Neuronal stem cell (in vitro differentiated cells): ENCODE results near the gene GSTM4.
A peak's percentile ranks its signal among the peaks of the same experiment; 100 is the strongest.

Source experiments
- DNase-seq: peaks from one replicate; pipeline ENCODE4 v3.0.0-alpha.2; 2013; ENCODE audit warnings: low spot score
- H2AFZ ChIP-seq: one replicate; pipeline ENCODE4 v1.6.1; 2013; ENCODE audit warnings: mild to moderate bottlenecking, low read length, inconsistent platforms
- H2AK5ac ChIP-seq: 2 replicates; pipeline ENCODE4 v1.6.1; 2013; ENCODE audit warnings: low read depth, mild to moderate bottlenecking, inconsistent platforms, low read length, moderate library complexity, mixed read lengths
- H2BK120ac ChIP-seq: 2 replicates; pipeline ENCODE4 v1.6.1; 2013; ENCODE audit warnings: low read depth, mild to moderate bottlenecking, inconsistent platforms, low read length, moderate library complexity, mixed read lengths
- H2BK12ac ChIP-seq: one replicate; pipeline ENCODE4 v1.6.1; 2013; ENCODE audit warnings: low read length, inconsistent platforms
- H2BK15ac ChIP-seq: 2 replicates; pipeline ENCODE4 v1.6.1; 2013; ENCODE audit warnings: mild to moderate bottlenecking, low read length, inconsistent platforms, mixed read lengths
- H2BK5ac ChIP-seq: one replicate; pipeline ENCODE4 v1.6.1; 2013; ENCODE audit warnings: inconsistent platforms, mild to moderate bottlenecking, low read length, moderate library complexity
- H3K14ac ChIP-seq: one replicate; pipeline ENCODE4 v1.6.1; 2013; ENCODE audit warnings: low read length, inconsistent platforms
- H3K18ac ChIP-seq: 2 replicates; pipeline ENCODE4 v1.6.1; 2013; ENCODE audit warnings: low read length, inconsistent platforms
- H3K23ac ChIP-seq: 2 replicates; pipeline ENCODE4 v1.6.1; 2013; ENCODE audit warnings: low read depth, mild to moderate bottlenecking, mixed read lengths, low read length, inconsistent platforms; ENCODE audit not compliant: poor library complexity
- H3K27ac ChIP-seq: replicated peaks from 3 replicates; pipeline ENCODE4 v1.5.1; 2013; ENCODE audit warnings: low read length, inconsistent platforms
- H3K27me3 ChIP-seq, 3 experiments: 2 replicates each; pipeline ENCODE4 v1.6.1; 2013; ENCODE audit warnings: low read length in 3 of 3, mild to moderate bottlenecking in 2 of 3, inconsistent platforms in 1 of 3, low read depth in 1 of 3, mixed read lengths in 1 of 3, moderate library complexity in 1 of 3; ENCODE audit not compliant: control insufficient read depth in 3 of 3, insufficient read depth in 3 of 3
- H3K36me3 ChIP-seq, 2 donors: replicated peaks in 1 of 2; 2 replicates each; pipeline ENCODE4 v1.6.1; 2013; ENCODE audit warnings: low read length in 2 of 2; ENCODE audit not compliant: control insufficient read depth in 2 of 2, insufficient read depth in 2 of 2
- H3K4ac ChIP-seq: 2 replicates; pipeline ENCODE4 v1.6.1; 2013; ENCODE audit warnings: inconsistent platforms, mild to moderate bottlenecking, low read length, moderate library complexity
- H3K4me1 ChIP-seq, 2 donors: 1 replicate in 1 of 2; 2 replicates in 1 of 2; pipeline ENCODE4 v1.6.1; 2013; ENCODE audit warnings: low read length in 2 of 2, low read depth in 1 of 2; ENCODE audit not compliant: control insufficient read depth in 2 of 2, insufficient read depth in 1 of 2
- H3K4me2 ChIP-seq: one replicate; pipeline ENCODE4 v1.6.1; 2013; ENCODE audit warnings: mild to moderate bottlenecking, low read length, inconsistent platforms; ENCODE audit not compliant: insufficient read depth, poor library complexity, severe bottlenecking
- H3K4me3 ChIP-seq, 2 donors: 2 replicates each; pipeline ENCODE4 v1.5.1; 2013; ENCODE audit warnings: low read length in 2 of 2, mild to moderate bottlenecking in 2 of 2, inconsistent platforms in 1 of 2, moderate library complexity in 1 of 2
- H3K79me1 ChIP-seq: one replicate; pipeline ENCODE4 v1.6.1; 2013; ENCODE audit warnings: low read depth, mild to moderate bottlenecking, inconsistent platforms, low read length, moderate library complexity
- H3K9ac ChIP-seq: one replicate; pipeline ENCODE4 v1.6.1; 2013; ENCODE audit warnings: mild to moderate bottlenecking, low read depth, low read length, inconsistent platforms; ENCODE audit not compliant: poor library complexity
- H3K9me3 ChIP-seq, 2 donors: replicated peaks in 1 of 2; 2 replicates each; pipeline versions ENCODE3 to v1.6.1; 2013; ENCODE audit warnings: low read length in 2 of 2, mild to moderate bottlenecking in 2 of 2, inconsistent platforms in 1 of 2, low read depth in 1 of 2, mixed read lengths in 1 of 2, moderate library complexity in 1 of 2; ENCODE audit not compliant: control insufficient read depth in 2 of 2, insufficient read depth in 1 of 2
- H4K8ac ChIP-seq: one replicate; pipeline ENCODE4 v1.6.1; 2013; ENCODE audit warnings: low read depth, mild to moderate bottlenecking, inconsistent platforms, low read length, moderate library complexity
- H4K91ac ChIP-seq: one replicate; pipeline ENCODE4 v1.6.1; 2013; ENCODE audit warnings: low read length, low read depth, mild to moderate bottlenecking, inconsistent platforms; ENCODE audit not compliant: poor library complexity
- WGBS, 2 donors: extraction: QIAGEN DNeasy Blood & Tissue Kit; methylation state at CpG; one replicate each; pipeline ENCODE4 v1.1.7; 2013; ENCODE audit warnings: missing lambda C conversion rate in 2 of 2, mixed read lengths in 1 of 2; ENCODE audit not compliant: insufficient read length in 2 of 2, insufficient replicate concordance in 1 of 2; ENCODE audit errors: extremely low coverage in 2 of 2; 5-methylcytosine and 5-hydroxymethylcytosine counted together

Gene GSTM4

GRCh38 chr1:109661391-109661790, 5.5 kb downstream of the GSTM4 start:
- H2BK15ac ChIP-seq = no peak overlapping the region
- no peak overlapping the region for H2AFZ ChIP-seq
- H4K8ac ChIP-seq = no peak overlapping the region
- H3K27me3 ChIP-seq = no peaks in the 10 kb centered on the region
- no peak overlapping the region for H3K27ac ChIP-seq
- no peak overlapping the region for H2BK5ac ChIP-seq
- H3K4me3 ChIP-seq = no peak overlapping the region
- peaks cover 0 to 14% of the 10 kb centered on the region in 2 donors for H3K36me3 ChIP-seq
- no CpG with 5 or more reads among the region's 2 CpGs for WGBS, 2 donors
- no peak overlapping the region for H2BK12ac ChIP-seq
- H3K18ac ChIP-seq = no peak overlapping the region
- H2AK5ac ChIP-seq = no peak overlapping the region
- no peak overlapping the region for H3K14ac ChIP-seq
- DNase-seq = no peak
- H2BK120ac ChIP-seq = no peak overlapping the region
- no peak overlapping the region for H3K23ac ChIP-seq
- H4K91ac ChIP-seq = no peak overlapping the region
- peaks cover 3 to 4% of the 10 kb centered on the region in 2 donors for H3K4me1 ChIP-seq
- H3K79me1 ChIP-seq = no peaks in the 10 kb centered on the region
- H3K9ac ChIP-seq = peak overlapping the region; percentile 24
- H3K4me2 ChIP-seq = no peak overlapping the region
- no peak overlapping the region for H3K4ac ChIP-seq
- H3K9me3 ChIP-seq = no peaks in the 10 kb centered on the region

- H3K4ac ChIP-seq = no peak overlapping the region
- no peak overlapping the region for H3K27ac ChIP-seq
- DNase-seq = no peak
- peaks cover 0 to 2% of the 10 kb centered on the region in 2 donors for H3K4me1 ChIP-seq
- peaks cover 2% of the 10 kb centered on the region for H3K79me1 ChIP-seq
- no peak overlapping the region for H2BK5ac ChIP-seq
- H3K18ac ChIP-seq = no peak overlapping the region
- H3K4me3 ChIP-seq = no peak overlapping the region
- H2AFZ ChIP-seq = no peak overlapping the region
- H4K91ac ChIP-seq = no peak overlapping the region
- H2AK5ac ChIP-seq = no peak overlapping the region
- no peak overlapping the region for H3K9ac ChIP-seq
- no peak overlapping the region for H3K4me2 ChIP-seq
- no peak overlapping the region for H3K14ac ChIP-seq
- H4K8ac ChIP-seq = no peak overlapping the region
- no peak overlapping the region for H2BK12ac ChIP-seq
- no CpG with 5 or more reads among the region's 1 CpG for WGBS, 2 donors
- peaks cover 0 to 6% of the 10 kb centered on the region in 2 donors for H3K36me3 ChIP-seq
- no peak overlapping the region for H3K23ac ChIP-seq
- no peak overlapping the region for H2BK120ac ChIP-seq
- H3K27me3 ChIP-seq = no peaks in the 10 kb centered on the region
- no peaks in the 10 kb centered on the region for H3K9me3 ChIP-seq
- H2BK15ac ChIP-seq = no peak overlapping the region
Observed at GRCh38 chr1:109664671-109665070, 8.8 kb downstream of the GSTM4 start.

DNA sequence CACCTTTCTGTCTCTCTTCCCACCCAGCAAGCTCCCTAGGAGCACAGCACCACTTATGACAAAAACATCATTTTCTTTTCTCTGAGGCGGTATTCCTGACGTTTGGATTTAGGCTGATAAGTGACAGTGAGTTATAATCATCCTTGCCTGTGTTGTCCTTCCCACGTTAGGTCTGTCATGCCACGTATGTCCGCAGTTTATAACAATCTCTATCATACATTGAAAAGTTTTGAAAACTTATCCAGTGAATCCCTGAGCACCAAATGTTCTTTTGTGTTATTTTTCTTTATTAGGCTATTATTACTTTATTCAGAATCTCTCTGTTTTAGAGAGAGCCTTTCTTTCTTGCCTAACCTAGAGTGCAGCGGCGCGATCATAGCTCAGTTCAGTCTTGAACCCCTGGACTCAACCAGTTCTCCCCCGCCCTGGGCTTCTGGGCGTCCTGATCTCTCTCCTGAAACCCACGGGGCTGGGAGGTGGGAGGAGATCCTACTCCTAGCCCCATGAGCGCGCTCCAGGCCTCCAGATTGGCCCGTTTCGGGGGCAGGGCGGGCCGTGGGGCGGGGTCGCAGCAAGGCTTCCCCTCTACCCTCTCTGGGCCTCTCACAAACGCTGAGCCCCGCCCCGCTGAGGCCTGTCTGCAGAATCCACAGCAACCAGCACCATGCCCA, 11.7 kb downstream of the GSTM4 start, which contains the start of gene GSTM2:
GSTM2 (plus strand) TSS at position 606 of the 671 bp plus-strand sequence; CDS start at position 665, 59 bp downstream.
- Histone ChIP-seq H3K4me3 (peak within 1 kb of the TSS; percentile 51 to 70), H3K27me3 (no peaks in the 10 kb centered on the region), H3K14ac (no peak within 1 kb of the TSS), H3K18ac (peak within 1 kb of the TSS; percentile 80), H3K4me1 (peaks cover 0 to 2% of the 10 kb centered on the region in 2 donors), H3K4ac (no peak within 1 kb of the TSS), H3K23ac (no peak within 1 kb of the TSS), H2BK120ac (no peak within 1 kb of the TSS), H2BK12ac (no peak within 1 kb of the TSS), H4K8ac (no peak within 1 kb of the TSS), H2BK5ac (no peak within 1 kb of the TSS), H4K91ac (no peak within 1 kb of the TSS), H2AFZ (peak within 1 kb of the TSS; percentile 78), H3K27ac (no peak within 1 kb of the TSS), H3K9me3 (peaks cover 0 to 2% of the 10 kb centered on the region in 2 donors), H2BK15ac (no peak within 1 kb of the TSS), H2AK5ac (peak within 1 kb of the TSS; percentile 70), H3K9ac (peak within 1 kb of the TSS; percentile 5), H3K79me1 (peaks cover 2% of the 10 kb centered on the region), H3K36me3 (peaks cover 0 to 6% of the 10 kb centered on the region in 2 donors), H3K4me2 (peak within 1 kb of the TSS; percentile 57)
- WGBS, 2 donors = no CpG with 5 or more reads among the region's 22 CpGs
- DNase-seq = peak; percentile 83

DNA sequence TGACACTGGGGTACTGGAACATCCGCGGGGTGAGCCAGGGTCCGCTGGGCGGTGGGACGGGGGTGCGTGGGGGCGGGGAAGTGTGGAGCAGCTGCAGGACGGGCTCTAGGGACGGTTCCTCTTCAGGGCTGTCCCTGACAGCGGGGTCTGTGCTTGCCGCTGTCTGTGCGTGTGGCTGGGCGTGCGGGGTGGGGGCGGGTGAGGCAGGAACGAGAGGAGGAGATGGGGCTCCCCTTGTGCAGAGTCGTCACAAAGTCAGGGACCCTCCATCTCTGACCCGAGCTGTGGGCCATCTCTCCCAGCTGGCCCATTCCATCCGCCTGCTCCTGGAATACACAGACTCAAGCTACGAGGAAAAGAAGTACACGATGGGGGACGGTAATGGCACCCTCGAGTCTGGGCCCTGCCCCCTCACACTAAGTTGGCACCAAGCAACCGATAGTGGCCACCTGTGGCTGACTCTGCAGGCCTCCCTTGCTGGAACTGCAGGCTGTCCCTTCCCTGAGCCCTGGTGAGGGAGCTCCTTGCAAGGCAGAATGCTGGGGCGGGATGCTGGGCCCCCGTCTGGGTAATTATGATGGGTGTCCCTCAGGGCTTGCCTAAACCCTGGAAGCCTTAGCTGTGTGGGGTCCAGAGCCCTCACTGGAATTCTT, 12.3 kb downstream of the GSTM4 start:
- H3K4ac ChIP-seq = no peak overlapping the region
- H3K23ac ChIP-seq = no peak overlapping the region
- no peak overlapping the region for H2BK12ac ChIP-seq
- H2AFZ ChIP-seq = peak overlapping the region; percentile 78
- H2BK5ac ChIP-seq = no peak overlapping the region
- no peak overlapping the region for H4K91ac ChIP-seq
- peaks cover 0 to 2% of the 10 kb centered on the region in 2 donors for H3K4me1 ChIP-seq
- peaks cover 0 to 6% of the 10 kb centered on the region in 2 donors for H3K36me3 ChIP-seq
- peak overlapping the region; percentile 51 to 70 for H3K4me3 ChIP-seq
- H2BK120ac ChIP-seq = no peak overlapping the region
- peaks cover 2% of the 10 kb centered on the region for H3K79me1 ChIP-seq
- no peak overlapping the region for H2BK15ac ChIP-seq
- no peaks in the 10 kb centered on the region for H3K27me3 ChIP-seq
- peak overlapping the region; percentile 57 for H3K4me2 ChIP-seq
- H3K9me3 ChIP-seq = peaks cover 0 to 2% of the 10 kb centered on the region in 2 donors
- no peak overlapping the region for H4K8ac ChIP-seq
- H3K18ac ChIP-seq = peak overlapping the region; percentile 80
- no CpG with 5 or more reads among the region's 26 CpGs for WGBS, 2 donors
- DNase-seq = no peak
- H3K27ac ChIP-seq = no peak overlapping the region
- peak overlapping the region; percentile 5 for H3K9ac ChIP-seq
- peak overlapping the region; percentile 70 for H2AK5ac ChIP-seq
- H3K14ac ChIP-seq = no peak overlapping the region
